ENCODE measurements around the gene RPL18. TPM values are rescaled to one million over a fixed set of nuclear protein-coding genes. Genes with fewer than 3 reads are reported as not detected.

RPL18 gene
- total RNA-seq, 1 donor from 2014 or later = 1,683 TPM

GRCh38 chr19:48611872-48612271 lies 7.1 kb downstream of the RPL18 start:
- peaks cover 13% of the 10 kb centered on the region for H3K4me1 Mint-ChIP-seq (ENCODE audit: unreplicated experiment)
- H3K36me3 Mint-ChIP-seq (ENCODE audit: low read depth, unreplicated experiment) = peaks cover 21% of the 10 kb centered on the region
- H3K27ac Mint-ChIP-seq (ENCODE audit: unreplicated experiment) = no peak overlapping the region
- no peak overlapping the region for H3K4me3 Mint-ChIP-seq (ENCODE audit: unreplicated experiment)
- DNase-seq (ENCODE audit: low spot score) = no peak
- peaks cover 12% of the 10 kb centered on the region for H3K27me3 Mint-ChIP-seq (ENCODE audit: unreplicated experiment)
- no peak for TF ChIP-seq CTCF (IDR thresholded peaks at IDR 0.05; ENCODE audit: unreplicated experiment)
- no peaks in the 10 kb centered on the region for H3K9me3 Mint-ChIP-seq (ENCODE audit: unreplicated experiment)

- DNase-seq (ENCODE audit: low spot score) = no peak
- Mint-ChIP-seq H3K4me1 (ENCODE audit: unreplicated experiment) (no peaks in the 10 kb centered on the region), H3K9me3 (ENCODE audit: unreplicated experiment) (no peaks in the 10 kb centered on the region), H3K27ac (ENCODE audit: unreplicated experiment) (no peak overlapping the region), H3K27me3 (ENCODE audit: unreplicated experiment) (peaks cover 10% of the 10 kb centered on the region), H3K4me3 (ENCODE audit: unreplicated experiment) (no peak overlapping the region), H3K36me3 (ENCODE audit: low read depth, unreplicated experiment) (peaks cover 5% of the 10 kb centered on the region)
- no peak for TF ChIP-seq CTCF (IDR thresholded peaks at IDR 0.05; ENCODE audit: unreplicated experiment)
Measured at GRCh38 chr19:48609571-48610108, 9.3 kb downstream of the RPL18 start.

DNA sequence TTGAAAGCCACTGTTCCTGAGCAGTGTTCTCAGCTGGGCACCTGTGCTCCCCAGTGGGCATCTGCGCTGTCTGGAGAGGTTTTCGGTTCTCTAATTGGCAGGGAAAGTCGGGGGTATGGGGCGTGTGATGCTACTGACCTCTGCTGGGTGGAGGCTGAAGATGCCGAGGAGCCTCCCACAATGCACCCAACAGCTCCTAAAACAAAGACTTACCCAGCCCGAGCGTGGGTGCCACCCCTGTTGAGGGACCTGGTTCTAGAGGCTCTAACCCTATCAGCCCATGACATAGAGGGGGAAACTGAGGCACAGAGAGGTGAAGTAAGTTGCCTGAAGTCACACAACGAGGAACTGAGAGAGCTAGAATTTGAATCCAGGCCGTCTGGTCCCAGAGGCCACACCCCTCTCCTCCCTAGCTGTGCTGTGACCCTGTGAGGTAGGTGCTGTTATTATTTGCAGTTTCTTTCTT lies 10.1 kb downstream of the RPL18 start:
- no peaks in the 10 kb centered on the region for H3K4me1 Mint-ChIP-seq (ENCODE audit: unreplicated experiment)
- H3K9me3 Mint-ChIP-seq (ENCODE audit: unreplicated experiment) = no peaks in the 10 kb centered on the region
- H3K36me3 Mint-ChIP-seq (ENCODE audit: low read depth, unreplicated experiment) = peaks cover 4% of the 10 kb centered on the region
- DNase-seq (ENCODE audit: low spot score) = peak; percentile 44
- no peak overlapping the region for H3K4me3 Mint-ChIP-seq (ENCODE audit: unreplicated experiment)
- no peak overlapping the region for H3K27ac Mint-ChIP-seq (ENCODE audit: unreplicated experiment)
- no peak for TF ChIP-seq CTCF (IDR thresholded peaks at IDR 0.05; ENCODE audit: unreplicated experiment)
- H3K27me3 Mint-ChIP-seq (ENCODE audit: unreplicated experiment) = peaks cover 6% of the 10 kb centered on the region

- no peak overlapping the region for H3K4me3 Mint-ChIP-seq (ENCODE audit: unreplicated experiment)
- peaks cover 3% of the 10 kb centered on the region for H3K27me3 Mint-ChIP-seq (ENCODE audit: unreplicated experiment)
- DNase-seq (ENCODE audit: low spot score) = no peak
- no peaks in the 10 kb centered on the region for H3K4me1 Mint-ChIP-seq (ENCODE audit: unreplicated experiment)
- no peaks in the 10 kb centered on the region for H3K9me3 Mint-ChIP-seq (ENCODE audit: unreplicated experiment)
- no peaks in the 10 kb centered on the region for H3K36me3 Mint-ChIP-seq (ENCODE audit: low read depth, unreplicated experiment)
- H3K27ac Mint-ChIP-seq (ENCODE audit: unreplicated experiment) = no peak overlapping the region
- no peak for TF ChIP-seq CTCF (IDR thresholded peaks at IDR 0.05; ENCODE audit: unreplicated experiment)
Measured at GRCh38 chr19:48607359-48607755, 11.6 kb downstream of the RPL18 start.

DNA sequence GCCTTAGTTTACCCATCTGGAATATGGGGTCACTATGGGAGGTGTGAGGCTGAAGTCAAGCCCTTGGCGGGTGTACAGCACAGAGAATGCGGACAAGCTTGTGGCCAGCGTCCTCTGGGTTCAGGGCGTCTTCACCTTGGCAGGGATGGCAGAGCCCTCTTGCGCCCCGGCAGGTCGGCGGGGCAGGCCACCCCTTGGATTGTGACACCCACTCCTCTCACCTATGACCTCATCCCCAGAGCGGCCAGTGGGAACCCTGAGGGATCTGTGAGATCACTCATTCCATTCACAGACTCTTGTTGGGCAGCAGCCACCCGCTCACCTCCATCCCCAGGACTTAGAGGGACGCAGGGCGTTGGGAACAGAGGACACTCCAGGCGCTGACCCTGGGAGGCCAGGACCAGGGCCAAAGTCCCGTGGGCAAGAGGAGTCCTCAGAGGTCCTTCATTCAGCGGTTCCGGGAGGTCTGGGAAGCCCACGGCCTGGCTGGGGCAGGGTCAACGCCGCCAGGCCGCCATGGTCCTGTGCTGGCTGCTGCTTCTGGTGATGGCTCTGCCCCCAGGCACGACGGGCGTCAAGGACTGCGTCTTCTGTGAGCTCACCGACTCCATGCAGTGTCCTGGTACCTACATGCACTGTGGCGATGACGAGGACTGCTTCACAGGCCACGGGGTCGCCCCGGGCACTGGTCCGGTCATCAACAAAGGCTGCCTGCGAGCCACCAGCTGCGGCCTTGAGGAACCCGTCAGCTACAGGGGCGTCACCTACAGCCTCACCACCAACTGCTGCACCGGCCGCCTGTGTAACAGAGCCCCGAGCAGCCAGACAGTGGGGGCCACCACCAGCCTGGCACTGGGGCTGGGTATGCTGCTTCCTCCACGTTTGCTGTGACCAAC lies 12.3 kb downstream of the RPL18 start, which contains the start of gene SPACA4:
Gene SPACA4 (plus strand): TSS at position 280 of the 896 bp plus-strand sequence. CDS start 237 bp downstream, at position 517.
- no peak for TF ChIP-seq CTCF (IDR thresholded peaks at IDR 0.05; ENCODE audit: unreplicated experiment)
- DNase-seq (ENCODE audit: low spot score) = no peak
- H3K27me3 Mint-ChIP-seq (ENCODE audit: unreplicated experiment) = peaks cover 3% of the 10 kb centered on the region
- H3K27ac Mint-ChIP-seq (ENCODE audit: unreplicated experiment) = no peak within 1 kb of the TSS
- no peak within 1 kb of the TSS for H3K4me3 Mint-ChIP-seq (ENCODE audit: unreplicated experiment)
- no peaks in the 10 kb centered on the region for H3K9me3 Mint-ChIP-seq (ENCODE audit: unreplicated experiment)
- no peaks in the 10 kb centered on the region for H3K4me1 Mint-ChIP-seq (ENCODE audit: unreplicated experiment)
- no peaks in the 10 kb centered on the region for H3K36me3 Mint-ChIP-seq (ENCODE audit: low read depth, unreplicated experiment)
